ENCODE measurements around the gene CHAC1. TPM values are rescaled to one million over a fixed set of nuclear protein-coding genes. Genes with fewer than 3 reads are reported as not detected.

Gene CHAC1
- total RNA-seq, 1 experiment from 2014 or later: 48.7 TPM

DNA sequence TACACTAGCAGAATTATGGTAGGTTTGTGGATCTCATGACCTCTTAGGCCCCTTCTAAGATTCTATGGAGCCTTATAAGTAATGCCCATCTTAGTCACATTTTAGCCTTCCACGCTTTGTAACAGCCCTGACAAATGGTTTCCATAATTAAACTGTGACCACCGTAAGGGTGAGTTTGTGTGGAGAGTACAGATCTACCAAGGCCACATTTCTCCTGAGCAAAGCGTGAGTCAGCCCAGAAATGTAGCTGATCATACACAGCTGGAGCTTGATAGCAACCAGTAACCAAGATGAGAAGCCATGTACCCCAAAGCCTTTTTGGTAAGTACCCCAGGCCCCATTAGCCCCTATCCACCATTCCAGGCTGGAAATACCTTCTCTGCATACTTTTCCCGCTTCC, 31.7 kb downstream of the CHAC1 start:
- Histone ChIP-seq H3K18ac (ENCODE audit: insufficient read length, low read depth, low read length) (no peak overlapping the region), H3K14ac (ENCODE audit: insufficient read depth, low read length) (no peak overlapping the region), H2BK5ac (ENCODE audit: insufficient read length, low read length) (no peak overlapping the region), H4K20me1 (ENCODE audit: control insufficient read depth, insufficient read depth, insufficient read length) (no peaks in the 10 kb centered on the region), H3K79me2 (ENCODE audit: insufficient read depth, low read length) (no peaks in the 10 kb centered on the region), H2BK20ac (ENCODE audit: low read depth, low read length, poor library complexity, severe bottlenecking) (no peak overlapping the region), H4K91ac (ENCODE audit: insufficient read length, low read depth, low read length) (no peak overlapping the region), H2BK15ac (ENCODE audit: low read depth, low read length) (no peak overlapping the region), H3K23ac (ENCODE audit: insufficient read length, low read depth, low read length) (no peak overlapping the region), H3K79me1 (ENCODE audit: insufficient read depth, low read depth, low read length, poor library complexity, severe bottlenecking) (no peaks in the 10 kb centered on the region), H3K4me1 (ENCODE audit: insufficient read depth, low read length) (no peaks in the 10 kb centered on the region), H2BK12ac (ENCODE audit: insufficient read length, low read depth, low read length) (no peak overlapping the region), H3K27me3 (ENCODE audit: insufficient read depth, low read length) (no peaks in the 10 kb centered on the region), H3K4ac (ENCODE audit: low read depth, low read length) (no peak overlapping the region), H3K9me3 (ENCODE audit: control insufficient read depth, low read depth, low read length) (no peaks in the 10 kb centered on the region), H3K56ac (ENCODE audit: insufficient read length, low read depth, low read length) (no peak overlapping the region), H2AK5ac (ENCODE audit: insufficient read length, low read length) (no peak overlapping the region), H3T11ph (ENCODE audit: low read length) (no peak overlapping the region), H3K27ac (ENCODE audit: insufficient read length, low read depth, low read length) (no peak overlapping the region), H3K9ac (ENCODE audit: extremely low read depth, insufficient read length, low read length) (no peak overlapping the region), H2BK120ac (ENCODE audit: low read depth, low read length, poor library complexity, severe bottlenecking) (no peak overlapping the region), H2AFZ (ENCODE audit: low read length) (no peak overlapping the region), H4K8ac (replicated peaks; ENCODE audit: insufficient read length, low read depth, low read length) (no peak overlapping the region), H3K4me2 (ENCODE audit: insufficient read depth, insufficient read length, low read length) (no peak overlapping the region), H4K5ac (ENCODE audit: insufficient read length, low read depth, low read length) (no peak overlapping the region), H3K23me2 (ENCODE audit: insufficient read length, low read depth, low read length, poor library complexity, severe bottlenecking) (no peaks in the 10 kb centered on the region)
- TF ChIP-seq CTCF (conservative IDR thresholded peaks at IDR 0.05): no peak
- DNase-seq: no peak
- H3K4me3 Mint-ChIP-seq: no peak overlapping the region
- no peaks in the 10 kb centered on the region for H3K9me3 Mint-ChIP-seq
- no CpG with 5 or more reads among the region's 4 CpGs for WGBS (ENCODE audit: extremely low coverage, insufficient read length, low lambda C conversion rate)
- H3K27ac Mint-ChIP-seq: no peak overlapping the region
- H3K27me3 Mint-ChIP-seq (ENCODE audit: low read depth): no peaks in the 10 kb centered on the region
- peaks cover 38 to 91% (median 71%) of the 10 kb centered on the region in 3 experiments; a peak in 6 of 7 replicates for H3K36me3 Mint-ChIP-seq (ENCODE audit: insufficient read depth in 1 of 3, low read depth in 3 of 3)
- no peaks in the 10 kb centered on the region for H3K4me1 Mint-ChIP-seq

All from H9 (cell line).